HEK293T (cell line): Measurements from ENCODE around the gene ITPK1.

Experiments used
- ARNT ChIP-seq: fragments of 450-650 bp; IDR thresholded peaks from 2 replicates; pipeline ENCODE4 v1.6.1; 2017; ENCODE audit warnings: mild to moderate bottlenecking
- BHLHE40 ChIP-seq: fragments of 450-650 bp; IDR thresholded peaks from 2 replicates; pipeline ENCODE4 v1.6.1; 2016; ENCODE audit warnings: mild to moderate bottlenecking, moderate library complexity, borderline replicate concordance
- CTBP1 ChIP-seq: fragments of 450-650 bp; IDR thresholded peaks from 2 replicates; pipeline ENCODE4 v1.6.1; 2016; ENCODE audit warnings: borderline replicate concordance
- ELF4 ChIP-seq: fragments of 450-650 bp; IDR thresholded peaks from 2 replicates; pipeline ENCODE4 v1.6.1; 2017; ENCODE audit warnings: antibody characterized with exemption
- FOXA1 ChIP-seq: fragments of 450-650 bp; IDR thresholded peaks from 2 replicates; pipeline ENCODE4 v1.6.1; 2016; ENCODE audit warnings: mild to moderate bottlenecking
- FOXK2 ChIP-seq: fragments of 450-650 bp; IDR thresholded peaks from 2 replicates; pipeline ENCODE4 v1.6.1; 2016; ENCODE audit warnings: mild to moderate bottlenecking
- FOXM1 ChIP-seq: fragments of 450-650 bp; IDR thresholded peaks from 2 replicates; pipeline ENCODE4 v1.6.1; 2017; ENCODE audit warnings: mild to moderate bottlenecking, borderline replicate concordance
- HDGF ChIP-seq: fragments of 450-650 bp; IDR thresholded peaks from 2 replicates; pipeline ENCODE4 v1.6.1; 2017; ENCODE audit warnings: antibody characterized with exemption, borderline replicate concordance
- NFRKB ChIP-seq: fragments of 450-650 bp; IDR thresholded peaks from 2 replicates; pipeline ENCODE4 v1.6.1; 2016; ENCODE audit warnings: mild to moderate bottlenecking, moderate library complexity
- SP1 ChIP-seq: fragments of 450-650 bp; IDR thresholded peaks from 2 replicates; pipeline ENCODE4 v1.6.1; 2017
- SUZ12 ChIP-seq: fragments of 450-650 bp; IDR thresholded peaks from 2 replicates; pipeline ENCODE4 v1.6.1; 2016; ENCODE audit warnings: mild to moderate bottlenecking
- TARDBP ChIP-seq: fragments of 450-650 bp; IDR thresholded peaks from 2 replicates; pipeline ENCODE4 v1.6.1; 2016
- ZNF384 ChIP-seq: fragments of 450-650 bp; IDR thresholded peaks from 2 replicates; pipeline ENCODE4 v1.6.1; 2016

GRCh38 chr14:92963301-92964123, 152.2 kb downstream of the ITPK1 start:
- TF ChIP-seq CTBP1 (no peak), HDGF (no peak), ZNF384 (no peak), SP1 (no peak), FOXA1 (no peak), SUZ12 (no peak), FOXM1 (no peak), NFRKB (no peak), TARDBP (no peak), ELF4 (no peak), ARNT (no peak), BHLHE40 (no peak), FOXK2 (no peak)
